AG04449 (cell line): ENCODE measurements around the gene KLHL11.

Source experiments
- CTCF ChIA-PET: fragments of 350-600 bp; formaldehyde crosslinking; extraction: SDS; loops from one replicate; lab custom pipeline; 2021; ENCODE audit warnings: antibody characterized with exemption; lab: Yijun Ruan, JAX
- POLR2A ChIA-PET: fragments of 400-600, 350-600 bp; formaldehyde crosslinking; extraction: SDS; loops from one replicate; lab custom pipeline; 2020; ENCODE audit warnings: antibody characterized with exemption, inconsistent platforms; lab: Yijun Ruan, JAX
- DNase-seq: peaks from one replicate; pipeline ENCODE4 v3.0.0-alpha.2; 2010; ENCODE audit warnings: low read depth, low spot score
- H3K4me3 ChIP-seq: 2 replicates; pipeline ENCODE4 v1.5.1; 2011; ENCODE audit warnings: low read depth, mild to moderate bottlenecking, control low read depth, low read length
- TF ChIP-seq, protein P1 (sequence below): IDR thresholded peaks from one replicate; pipeline ENCODE4 v1.5.1; 2011; ENCODE audit warnings: mild to moderate bottlenecking, moderate library complexity, low read length, control low read depth, inconsistent platforms; ENCODE audit not compliant: insufficient read depth; ENCODE audit errors: missing control alignments

KLHL11 gene

DNA sequence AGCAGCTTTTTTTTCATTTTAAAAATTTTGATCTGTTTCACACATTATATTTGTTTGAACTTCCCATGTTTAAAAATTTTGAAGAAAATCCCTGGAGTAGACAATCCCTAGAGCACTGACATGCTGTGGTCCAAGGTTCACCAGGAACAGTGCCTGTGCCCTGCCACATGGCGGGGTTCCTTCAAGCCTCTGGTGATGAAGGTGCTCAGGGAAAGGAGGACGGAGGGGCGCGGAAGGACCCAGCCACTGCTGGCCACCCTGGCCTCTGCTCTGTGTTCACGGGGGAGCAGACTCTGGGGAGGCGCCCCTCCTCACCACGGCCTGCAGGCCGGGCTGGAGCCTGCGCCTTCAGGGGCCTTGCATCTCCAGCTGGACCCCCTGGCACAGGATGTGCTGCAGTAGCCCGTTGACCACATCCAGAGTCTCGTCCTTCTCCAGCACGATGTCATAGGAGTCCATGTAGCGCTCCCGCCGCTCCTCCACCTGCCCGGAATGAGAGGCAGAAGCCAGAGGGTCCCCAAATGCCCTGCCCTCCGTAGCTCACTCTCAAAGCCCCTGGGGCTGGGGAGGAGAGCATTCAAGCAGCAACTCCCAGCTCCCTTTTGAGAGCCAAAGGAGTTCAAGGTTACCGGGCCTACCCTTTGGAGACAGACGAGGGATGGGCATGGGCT, 39.9 kb downstream of the KLHL11 start:
- ChIA-PET POLR2A (interaction anchor here (2.0 kb wide), 1 partner anchor 13 kb away, joined by 8 read pairs; the partner anchor contains the start of genes FKBP10 and P3H4), CTCF (interaction anchor here (0.8 to 1.3 kb wide), 5 partner anchors 11 to 88 kb away, joined by 3 to 6 read pairs (median 4); partner anchors contain the start of gene P3H4)
- DNase-seq: no peak
- no peak overlapping the region for H3K4me3 ChIP-seq
- TF ChIP-seq, protein P1, sequence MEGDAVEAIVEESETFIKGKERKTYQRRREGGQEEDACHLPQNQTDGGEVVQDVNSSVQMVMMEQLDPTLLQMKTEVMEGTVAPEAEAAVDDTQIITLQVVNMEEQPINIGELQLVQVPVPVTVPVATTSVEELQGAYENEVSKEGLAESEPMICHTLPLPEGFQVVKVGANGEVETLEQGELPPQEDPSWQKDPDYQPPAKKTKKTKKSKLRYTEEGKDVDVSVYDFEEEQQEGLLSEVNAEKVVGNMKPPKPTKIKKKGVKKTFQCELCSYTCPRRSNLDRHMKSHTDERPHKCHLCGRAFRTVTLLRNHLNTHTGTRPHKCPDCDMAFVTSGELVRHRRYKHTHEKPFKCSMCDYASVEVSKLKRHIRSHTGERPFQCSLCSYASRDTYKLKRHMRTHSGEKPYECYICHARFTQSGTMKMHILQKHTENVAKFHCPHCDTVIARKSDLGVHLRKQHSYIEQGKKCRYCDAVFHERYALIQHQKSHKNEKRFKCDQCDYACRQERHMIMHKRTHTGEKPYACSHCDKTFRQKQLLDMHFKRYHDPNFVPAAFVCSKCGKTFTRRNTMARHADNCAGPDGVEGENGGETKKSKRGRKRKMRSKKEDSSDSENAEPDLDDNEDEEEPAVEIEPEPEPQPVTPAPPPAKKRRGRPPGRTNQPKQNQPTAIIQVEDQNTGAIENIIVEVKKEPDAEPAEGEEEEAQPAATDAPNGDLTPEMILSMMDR: no peak

DNA sequence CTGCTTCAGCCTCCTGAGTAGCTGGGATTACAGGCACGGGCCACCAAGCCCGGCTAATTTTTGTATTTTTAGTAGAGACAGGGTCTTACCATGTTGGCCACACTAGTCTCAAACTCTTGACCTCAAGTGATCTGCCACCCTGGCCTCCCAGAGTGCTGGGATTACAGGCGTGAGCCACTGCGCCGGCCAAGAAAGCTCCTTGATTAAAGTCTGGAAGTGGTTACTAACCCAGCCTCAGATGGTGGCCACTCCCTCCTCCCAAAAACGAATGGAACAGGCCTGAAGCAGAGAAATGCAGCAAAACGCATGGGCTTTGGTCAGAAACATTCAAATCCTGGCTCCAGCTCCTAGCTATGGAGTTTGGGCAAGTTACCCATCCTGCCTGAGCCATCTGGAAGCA, 41.1 kb downstream of the KLHL11 start:
- TF ChIP-seq, protein P1: no peak
- POLR2A ChIA-PET: interaction anchor here (1.1 to 2.0 kb wide), 2 partner anchors 12 to 13 kb away, joined by 3 to 8 read pairs; partner anchors contain the start of genes FKBP10 and P3H4
- CTCF ChIA-PET: interaction anchor here (0.8 to 1.4 kb wide), 2 partner anchors 13 to 23 kb away, joined by 3 to 6 read pairs; partner anchors contain the start of gene P3H4
- no peak overlapping the region for H3K4me3 ChIP-seq
- no peak for DNase-seq

DNA sequence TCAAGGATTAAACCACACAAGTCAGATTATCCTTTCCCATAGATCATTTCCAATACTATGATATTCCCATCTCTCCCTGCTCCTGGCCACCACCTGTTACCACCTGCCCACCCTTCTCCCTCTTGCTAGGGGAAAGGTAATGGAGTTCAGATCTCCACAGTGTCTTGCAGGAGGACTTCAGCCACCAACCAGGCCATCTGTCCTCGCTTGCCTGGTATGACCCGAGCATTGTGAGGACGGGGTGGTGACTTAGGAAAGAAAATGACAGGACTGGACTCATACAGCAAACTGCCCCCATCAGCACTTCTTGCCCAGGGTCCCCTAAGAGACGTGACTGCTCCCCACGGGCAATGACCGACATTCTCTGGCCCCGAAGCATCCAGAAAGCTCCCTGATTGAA, 41.6 kb downstream of the KLHL11 start:
- ChIA-PET CTCF (interaction anchor here (1.4 kb wide), 2 partner anchors 9 to 22 kb away, joined by 5 to 6 read pairs; no protein-coding TSS in a partner anchor), POLR2A (interaction anchor here (1.1 to 2.0 kb wide), 3 partner anchors 11 to 13 kb away, joined by 3 to 8 read pairs (median 6); partner anchors contain the start of genes FKBP10 and P3H4)
- H3K4me3 ChIP-seq: no peak overlapping the region
- TF ChIP-seq, protein P1: no peak
- no peak for DNase-seq

DNA sequence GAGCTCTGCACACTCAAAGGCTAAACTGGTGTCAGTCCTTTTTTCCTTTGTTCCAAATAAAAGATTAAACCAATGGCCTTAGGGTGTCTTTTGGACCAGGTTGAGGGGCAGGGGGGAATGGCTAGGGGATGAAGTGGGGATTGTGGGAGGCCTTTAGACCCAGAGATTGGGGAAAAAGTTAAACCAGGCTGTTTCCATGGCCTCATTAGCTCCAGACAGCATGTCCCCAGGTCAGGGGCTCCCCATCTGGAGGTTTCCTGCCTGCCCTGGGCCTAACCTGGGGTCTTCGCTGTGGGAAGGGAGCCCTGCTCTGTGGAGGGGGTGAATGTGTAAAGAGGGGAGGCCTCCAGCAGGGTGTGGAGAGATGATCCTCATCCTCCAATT, 42.1 kb downstream of the KLHL11 start:
- TF ChIP-seq, protein P1: no peak
- no peak overlapping the region for H3K4me3 ChIP-seq
- POLR2A ChIA-PET: interaction anchor here (1.5 kb wide), 1 partner anchor 11 kb away, joined by 6 read pairs; the partner anchor contains the start of gene FKBP10
- CTCF ChIA-PET: interaction anchor here (1.4 kb wide), 1 partner anchor 10 kb away, joined by 5 read pairs; no protein-coding TSS in a partner anchor
- no peak for DNase-seq

DNA sequence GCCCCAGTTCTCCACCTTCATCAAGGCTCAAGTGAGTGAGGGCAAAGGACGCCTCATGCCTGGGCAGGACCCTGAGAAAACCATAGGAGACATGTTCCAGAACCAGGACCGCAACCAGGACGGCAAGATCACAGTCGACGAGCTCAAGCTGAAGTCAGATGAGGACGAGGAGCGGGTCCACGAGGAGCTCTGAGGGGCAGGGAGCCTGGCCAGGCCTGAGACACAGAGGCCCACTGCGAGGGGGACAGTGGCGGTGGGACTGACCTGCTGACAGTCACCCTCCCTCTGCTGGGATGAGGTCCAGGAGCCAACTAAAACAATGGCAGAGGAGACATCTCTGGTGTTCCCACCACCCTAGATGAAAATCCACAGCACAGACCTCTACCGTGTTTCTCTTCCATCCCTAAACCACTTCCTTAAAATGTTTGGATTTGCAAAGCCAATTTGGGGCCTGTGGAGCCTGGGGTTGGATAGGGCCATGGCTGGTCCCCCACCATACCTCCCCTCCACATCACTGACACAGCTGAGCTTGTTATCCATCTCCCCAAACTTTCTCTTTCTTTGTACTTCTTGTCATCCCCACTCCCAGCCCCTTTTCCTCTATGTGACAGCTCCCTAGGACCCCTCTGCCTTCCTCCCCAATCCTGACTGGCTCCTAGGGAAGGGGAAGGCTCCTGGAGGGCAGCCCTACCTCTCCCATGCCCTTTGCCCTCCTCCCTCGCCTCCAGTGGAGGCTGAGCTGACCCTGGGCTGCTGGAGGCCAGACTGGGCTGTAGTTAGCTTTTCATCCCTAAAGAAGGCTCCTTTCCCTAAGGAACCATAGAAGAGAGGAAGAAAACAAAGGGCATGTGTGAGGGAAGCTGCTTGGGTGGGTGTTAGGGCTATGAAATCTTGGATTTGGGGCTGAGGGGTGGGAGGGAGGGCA, 42.7 kb downstream of the KLHL11 start:
- CTCF ChIA-PET: interaction anchor here (1.4 kb wide), 1 partner anchor 10 kb away, joined by 5 read pairs; no protein-coding TSS in a partner anchor
- no peak overlapping the region for H3K4me3 ChIP-seq
- DNase-seq: no peak
- POLR2A ChIA-PET: interaction anchor here (0.8 to 1.6 kb wide), 3 partner anchors 10 to 290 kb away, joined by 3 to 6 read pairs (median 3); partner anchors contain the start of genes DHX58 and FKBP10
- TF ChIP-seq, protein P1: no peak
